Ishikawa (cell line): ENCODE measurements around the gene EIPR1.

Experiments
- CEBPB ChIP-seq: IDR thresholded peaks from 2 replicates; pipeline ENCODE4 v1.6.1; 2012
- CREB1 ChIP-seq: IDR thresholded peaks from 2 replicates; pipeline ENCODE4 v1.6.1; 2012; ENCODE audit warnings: low read depth
- EGR1 ChIP-seq: IDR thresholded peaks from 2 replicates; pipeline ENCODE4 v1.6.1; 2012
- EP300 ChIP-seq: IDR thresholded peaks from 2 replicates; pipeline ENCODE4 v1.6.1; 2012; ENCODE audit warnings: borderline replicate concordance
- FOXM1 ChIP-seq: IDR thresholded peaks from 2 replicates; pipeline ENCODE4 v1.6.1; 2012; ENCODE audit warnings: low read depth, borderline replicate concordance
- NFIC ChIP-seq: IDR thresholded peaks from 2 replicates; pipeline ENCODE4 v1.6.1; 2012
- RAD21 ChIP-seq: IDR thresholded peaks from 2 replicates; pipeline ENCODE4 v1.6.1; 2012; ENCODE audit warnings: low read depth
- TAF1 ChIP-seq: IDR thresholded peaks from 2 replicates; pipeline ENCODE4 v1.6.1; 2012; ENCODE audit warnings: low read depth, mild to moderate bottlenecking
- TCF12 ChIP-seq: IDR thresholded peaks from 2 replicates; pipeline ENCODE4 v1.6.1; 2012; ENCODE audit warnings: low read depth
- TEAD4 ChIP-seq: IDR thresholded peaks from 2 replicates; pipeline ENCODE4 v1.6.1; 2012
- YY1 ChIP-seq: IDR thresholded peaks from 2 replicates; pipeline ENCODE4 v1.6.1; 2012; ENCODE audit warnings: low read depth
- ZBTB7A ChIP-seq: IDR thresholded peaks from 2 replicates; pipeline ENCODE4 v1.6.1; 2012; ENCODE audit warnings: low read depth
- TF ChIP-seq, protein P1 (sequence below): IDR thresholded peaks from 2 replicates; pipeline ENCODE4 v1.6.1; 2012; ENCODE audit warnings: low read depth, mild to moderate bottlenecking
- TF ChIP-seq, protein P2 (sequence below): IDR thresholded peaks from 2 replicates; pipeline ENCODE4 v1.6.1; 2012
- TF ChIP-seq, protein P3 (sequence below): IDR thresholded peaks from 2 replicates; pipeline ENCODE4 v1.6.1; 2012

EIPR1 gene

DNA sequence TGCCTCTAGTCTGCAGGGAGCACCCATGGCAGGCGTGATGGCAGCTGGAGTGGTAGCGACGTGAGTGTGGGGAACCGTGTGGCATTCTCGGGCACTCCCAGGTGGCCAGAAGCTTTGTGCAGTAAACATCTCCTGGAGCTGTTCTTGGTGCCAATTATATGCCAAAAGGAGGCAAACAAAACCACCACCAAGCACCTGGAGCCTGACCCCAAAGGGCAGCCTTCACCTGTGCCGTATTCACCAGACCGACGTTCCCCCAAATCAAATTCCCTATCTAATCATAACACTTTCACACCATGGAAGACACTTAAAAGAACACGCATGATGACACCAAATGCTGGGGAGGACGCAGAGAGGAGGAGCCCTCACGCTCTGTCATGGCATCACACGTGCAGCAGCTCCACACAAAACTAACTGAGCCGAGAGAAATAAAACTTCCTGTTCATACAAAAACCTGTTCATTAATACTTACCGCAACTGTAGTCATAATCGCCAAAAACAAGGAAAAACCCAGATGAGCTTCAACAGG is 123.6 kb downstream of the EIPR1 start:
- TF ChIP-seq NFIC (no peak), CEBPB (no peak)
- TF ChIP-seq, protein P1, sequence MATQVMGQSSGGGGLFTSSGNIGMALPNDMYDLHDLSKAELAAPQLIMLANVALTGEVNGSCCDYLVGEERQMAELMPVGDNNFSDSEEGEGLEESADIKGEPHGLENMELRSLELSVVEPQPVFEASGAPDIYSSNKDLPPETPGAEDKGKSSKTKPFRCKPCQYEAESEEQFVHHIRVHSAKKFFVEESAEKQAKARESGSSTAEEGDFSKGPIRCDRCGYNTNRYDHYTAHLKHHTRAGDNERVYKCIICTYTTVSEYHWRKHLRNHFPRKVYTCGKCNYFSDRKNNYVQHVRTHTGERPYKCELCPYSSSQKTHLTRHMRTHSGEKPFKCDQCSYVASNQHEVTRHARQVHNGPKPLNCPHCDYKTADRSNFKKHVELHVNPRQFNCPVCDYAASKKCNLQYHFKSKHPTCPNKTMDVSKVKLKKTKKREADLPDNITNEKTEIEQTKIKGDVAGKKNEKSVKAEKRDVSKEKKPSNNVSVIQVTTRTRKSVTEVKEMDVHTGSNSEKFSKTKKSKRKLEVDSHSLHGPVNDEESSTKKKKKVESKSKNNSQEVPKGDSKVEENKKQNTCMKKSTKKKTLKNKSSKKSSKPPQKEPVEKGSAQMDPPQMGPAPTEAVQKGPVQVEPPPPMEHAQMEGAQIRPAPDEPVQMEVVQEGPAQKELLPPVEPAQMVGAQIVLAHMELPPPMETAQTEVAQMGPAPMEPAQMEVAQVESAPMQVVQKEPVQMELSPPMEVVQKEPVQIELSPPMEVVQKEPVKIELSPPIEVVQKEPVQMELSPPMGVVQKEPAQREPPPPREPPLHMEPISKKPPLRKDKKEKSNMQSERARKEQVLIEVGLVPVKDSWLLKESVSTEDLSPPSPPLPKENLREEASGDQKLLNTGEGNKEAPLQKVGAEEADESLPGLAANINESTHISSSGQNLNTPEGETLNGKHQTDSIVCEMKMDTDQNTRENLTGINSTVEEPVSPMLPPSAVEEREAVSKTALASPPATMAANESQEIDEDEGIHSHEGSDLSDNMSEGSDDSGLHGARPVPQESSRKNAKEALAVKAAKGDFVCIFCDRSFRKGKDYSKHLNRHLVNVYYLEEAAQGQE, result no peak

DNA sequence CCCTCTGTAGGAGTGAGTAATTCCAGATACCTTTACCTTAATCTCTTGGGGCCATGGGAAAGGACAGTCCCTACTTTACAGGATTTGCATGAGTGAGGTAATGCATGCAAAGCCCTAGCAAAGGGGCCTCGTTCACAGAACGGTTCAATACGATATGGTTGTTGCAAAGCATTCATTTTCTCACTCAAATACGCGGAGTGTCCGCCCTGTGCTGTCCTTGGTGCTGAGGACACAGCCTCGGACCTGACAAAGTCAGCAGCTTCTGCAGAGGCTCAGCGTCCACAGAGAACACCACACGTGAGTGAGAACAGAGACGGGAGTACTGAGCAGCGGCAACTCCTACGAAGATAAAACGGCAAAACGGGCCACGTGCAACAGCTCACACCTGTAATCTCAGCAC is 125.7 kb downstream of the EIPR1 start:
- TF ChIP-seq EGR1, result no peak
- TF ChIP-seq, protein P1, result peak; percentile 81
- TF ChIP-seq FOXM1, result no peak
- TF ChIP-seq YY1, result no peak
- TF ChIP-seq TEAD4, result no peak
- TF ChIP-seq TCF12, result no peak
- TF ChIP-seq NFIC, result no peak
- no peak for TF ChIP-seq TAF1

DNA sequence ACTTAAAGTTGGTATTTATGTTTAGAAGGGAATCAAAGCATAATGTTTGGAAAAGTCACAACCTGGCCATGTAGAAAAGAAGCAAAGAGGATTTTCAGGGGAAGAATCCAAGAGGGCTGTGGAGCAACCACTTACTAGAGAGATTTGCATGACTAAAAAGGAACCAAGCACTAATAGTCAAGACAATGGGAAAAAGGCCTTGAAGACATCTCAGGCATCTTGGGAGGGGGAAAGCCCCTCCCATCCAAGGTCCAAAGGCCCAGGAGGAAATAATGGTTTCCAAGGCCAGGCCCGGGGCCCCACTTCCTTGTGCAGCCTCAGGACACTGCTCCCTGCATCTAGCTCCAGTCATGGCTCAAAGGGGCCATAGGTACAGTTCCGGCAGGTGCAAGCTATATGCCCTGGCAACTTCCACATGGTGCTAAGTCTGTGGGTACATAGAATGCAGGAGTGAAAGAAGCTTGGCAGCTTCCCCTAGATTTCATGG is 128.1 kb downstream of the EIPR1 start:
- TF ChIP-seq, protein P2, sequence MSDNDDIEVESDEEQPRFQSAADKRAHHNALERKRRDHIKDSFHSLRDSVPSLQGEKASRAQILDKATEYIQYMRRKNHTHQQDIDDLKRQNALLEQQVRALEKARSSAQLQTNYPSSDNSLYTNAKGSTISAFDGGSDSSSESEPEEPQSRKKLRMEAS, result no peak

DNA sequence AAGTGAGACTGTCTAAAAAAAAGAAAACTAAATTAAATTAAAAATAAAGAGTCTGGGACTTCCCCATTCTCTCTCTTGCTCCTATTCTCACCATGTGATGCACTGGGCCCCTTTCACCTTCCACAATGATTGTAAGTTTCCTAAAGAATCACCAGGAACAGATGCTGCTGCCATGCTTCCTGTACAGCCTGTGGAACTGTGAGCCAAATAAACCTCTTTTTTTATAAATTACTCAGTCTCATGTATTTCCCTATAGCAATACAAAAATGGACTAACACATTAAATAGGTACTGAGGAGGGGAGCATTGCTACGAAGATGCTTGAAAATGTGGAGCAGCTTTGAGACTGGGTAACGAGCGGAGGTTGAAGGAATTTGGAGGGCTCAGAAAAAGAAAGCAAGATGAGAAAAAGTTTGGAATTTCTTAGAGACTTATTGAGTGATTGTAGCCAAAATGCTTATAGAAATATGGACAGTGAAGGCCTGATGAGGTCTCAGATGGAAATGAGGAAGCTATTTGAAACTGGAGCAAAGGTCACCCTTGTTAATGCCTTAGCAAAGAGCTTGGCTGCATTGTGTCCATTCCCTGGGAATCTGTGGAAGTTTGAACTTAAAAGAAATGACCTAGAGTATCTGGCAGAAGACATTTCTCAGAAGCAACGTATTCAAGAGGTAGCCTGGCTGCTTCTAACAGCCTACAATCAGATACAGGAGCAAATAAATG is 128.7 kb downstream of the EIPR1 start:
- TF ChIP-seq ZBTB7A (no peak), EP300 (no peak), YY1 (no peak), NFIC (no peak), CEBPB (no peak), TCF12 (no peak), EGR1 (no peak), TAF1 (no peak), RAD21 (no peak), CREB1 (no peak), FOXM1 (no peak), TEAD4 (no peak)
- TF ChIP-seq, protein P1, result no peak
- TF ChIP-seq, protein P3, sequence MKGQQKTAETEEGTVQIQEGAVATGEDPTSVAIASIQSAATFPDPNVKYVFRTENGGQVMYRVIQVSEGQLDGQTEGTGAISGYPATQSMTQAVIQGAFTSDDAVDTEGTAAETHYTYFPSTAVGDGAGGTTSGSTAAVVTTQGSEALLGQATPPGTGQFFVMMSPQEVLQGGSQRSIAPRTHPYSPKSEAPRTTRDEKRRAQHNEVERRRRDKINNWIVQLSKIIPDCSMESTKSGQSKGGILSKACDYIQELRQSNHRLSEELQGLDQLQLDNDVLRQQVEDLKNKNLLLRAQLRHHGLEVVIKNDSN, result no peak
- TF ChIP-seq, protein P2, result no peak

DNA sequence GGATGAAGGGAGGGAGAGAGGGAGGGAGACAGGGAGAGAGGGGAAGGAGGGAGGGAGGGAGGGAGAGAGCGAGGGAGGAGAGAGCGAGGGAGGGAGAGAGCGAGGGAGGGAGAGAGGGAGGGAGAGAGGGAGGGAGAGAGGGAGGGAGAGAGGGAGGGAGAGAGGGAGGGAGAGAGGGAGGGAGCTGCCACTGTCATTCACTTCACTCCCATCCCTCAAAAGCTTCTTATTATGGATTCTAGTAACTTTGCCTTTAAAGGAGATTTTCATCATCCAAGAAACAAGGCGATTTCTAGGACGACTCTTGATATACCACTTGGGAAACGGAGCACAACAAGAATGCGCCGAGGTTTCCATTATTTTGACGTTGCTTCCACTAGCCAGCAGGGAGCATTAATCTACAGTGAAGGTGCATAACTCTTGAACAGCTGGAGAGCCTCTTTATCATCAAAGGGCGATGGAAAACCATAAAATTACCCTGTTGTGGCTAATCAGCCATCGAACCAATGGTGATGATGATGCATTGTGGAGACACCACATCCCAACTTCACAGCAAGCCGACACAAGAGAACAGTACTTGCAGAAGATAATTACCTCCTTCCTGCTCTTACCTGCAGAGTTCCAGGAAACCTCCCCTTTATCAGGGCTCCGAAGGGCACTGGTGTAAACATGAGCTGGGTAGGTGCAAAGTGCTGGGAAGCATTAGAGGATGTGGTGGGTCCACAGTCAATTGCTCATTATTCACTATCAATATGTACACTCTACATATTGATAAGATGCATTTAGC is 130.5 kb downstream of the EIPR1 start:
- TF ChIP-seq NFIC (no peak), TCF12 (no peak), CREB1 (no peak)
- TF ChIP-seq, protein P3, result no peak
- TF ChIP-seq, protein P2, result no peak
